HepG2 (cell line): Measurements from ENCODE around the gene NINL. TPM values are rescaled to one million over a fixed set of nuclear protein-coding genes. Genes with fewer than 3 reads are reported as not detected.

Source experiments
- KLF13 ChIP-seq: sonication (generic); formaldehyde crosslinking; IDR thresholded peaks from 2 replicates; pipeline ENCODE4 v1.4.0; 2020; ENCODE audit warnings: mild to moderate bottlenecking, missing genetic modification reagents
- MTA3 ChIP-seq: sonication (generic); formaldehyde crosslinking; IDR thresholded peaks from 2 replicates; pipeline ENCODE4 v1.4.0; 2020; ENCODE audit warnings: missing genetic modification reagents
- MTERF4 ChIP-seq: sonication (generic); formaldehyde crosslinking; IDR thresholded peaks from 2 replicates; pipeline ENCODE4 v1.8.0; 2023; ENCODE audit warnings: mild to moderate bottlenecking, missing genetic modification reagents
- NFE2 ChIP-seq: sonication (generic); formaldehyde crosslinking; IDR thresholded peaks from 2 replicates; pipeline ENCODE4 v1.4.0; 2020; ENCODE audit warnings: missing genetic modification reagents
- POLR2AphosphoS5 ChIP-seq: IDR thresholded peaks from 2 replicates; pipeline ENCODE4 v1.6.1; 2012; ENCODE audit warnings: low read depth, low read length
- TAF15 ChIP-seq: fragments of 200-400 bp; formaldehyde crosslinking; IDR thresholded peaks from one replicate; pipeline ENCODE4 v1.6.1; 2018; ENCODE audit warnings: mild to moderate bottlenecking, low read depth, low read length; ENCODE audit not compliant: poor library complexity, severe bottlenecking
- TMF1 ChIP-seq: sonication (generic); formaldehyde crosslinking; IDR thresholded peaks from 2 replicates; pipeline ENCODE4 v1.8.1; 2022; ENCODE audit warnings: low read depth, missing genetic modification reagents
- ZBTB44 ChIP-seq: sonication (generic); formaldehyde crosslinking; IDR thresholded peaks from 2 replicates; pipeline ENCODE4 v1.4.0; 2020; ENCODE audit warnings: missing genetic modification reagents
- ZFP36L1 ChIP-seq: sonication (generic); formaldehyde crosslinking; IDR thresholded peaks from 2 replicates; pipeline ENCODE4 v1.8.0; 2022; ENCODE audit warnings: mild to moderate bottlenecking, missing genetic modification reagents, moderate library complexity
- ZNF501 ChIP-seq: sonication (generic); formaldehyde crosslinking; IDR thresholded peaks from 2 replicates; pipeline ENCODE4 v1.5.1; 2020; ENCODE audit warnings: mild to moderate bottlenecking, moderate library complexity, missing genetic modification reagents
- ZNF552 ChIP-seq: sonication (generic); formaldehyde crosslinking; IDR thresholded peaks from 2 replicates; pipeline ENCODE4 v1.9.0; 2022; ENCODE audit warnings: missing genetic modification reagents, mild to moderate bottlenecking, borderline replicate concordance
- ZNF589 ChIP-seq: sonication (generic); formaldehyde crosslinking; conservative IDR thresholded peaks from 2 replicates; pipeline ENCODE4 v1.8.0; 2022; ENCODE audit warnings: mild to moderate bottlenecking, moderate library complexity, missing genetic modification reagents
- polyA plus RNA-seq, 8 experiments: library from polyadenylated mRNA; depleted of rRNA in 3 of 8; stranded (reverse) in 7 of 8; unstranded in 1 of 8; fragments of >200 nt; fragmentation: Illumina TruSeq in 4 of 8; extraction: Trizol in 4 of 8; gene quantifications; 2 replicates each; pipeline versions ENCODE4 v1.2.1 to v1.2.3, GENCODE V29; 2011 to 2016; ENCODE audit warnings: low read depth in 4 of 8, missing spikeins in 1 of 8, mixed read lengths in 1 of 8; ENCODE audit not compliant: insufficient read depth in 1 of 8
- total RNA-seq, 5 experiments: library from RNA; depleted of rRNA; stranded (reverse); fragments of >200 nt; fragmentation: Illumina TruSeq; extraction: Trizol; gene quantifications; 2 replicates each; pipeline ENCODE4 v1.2.3, GENCODE V29; 2016; ENCODE audit warnings: low read depth in 1 of 5
- TF ChIP-seq, protein P1 (sequence below): sonication (generic); formaldehyde crosslinking; IDR thresholded peaks from 2 replicates; pipeline ENCODE4 v1.8.0; 2022; ENCODE audit warnings: low read depth, missing genetic modification reagents
- TF ChIP-seq, protein P2 (sequence below): sonication (generic); formaldehyde crosslinking; IDR thresholded peaks from 2 replicates; pipeline ENCODE4 v1.4.0; 2020; ENCODE audit warnings: missing genetic modification reagents
- TF ChIP-seq, protein P3 (sequence below): sonication (generic); formaldehyde crosslinking; IDR thresholded peaks from 2 replicates; pipeline ENCODE4 v1.5.1; 2020; ENCODE audit warnings: missing genetic modification reagents, mild to moderate bottlenecking, borderline replicate concordance
- TF ChIP-seq, protein P4 (sequence below): sonication (generic); formaldehyde crosslinking; IDR thresholded peaks from 2 replicates; pipeline ENCODE4 v1.5.0; 2020; ENCODE audit warnings: mild to moderate bottlenecking, missing genetic modification reagents
- TF ChIP-seq, protein P5 (sequence below), 2 experiments: fragments of 450-650 bp in 1 of 2; sonication (generic) in 1 of 2; formaldehyde crosslinking; IDR thresholded peaks; 2 replicates each; pipeline versions ENCODE4 v1.5.0 to v1.8.0; 2020 to 2022; ENCODE audit warnings: mild to moderate bottlenecking in 1 of 2, missing genetic modification reagents in 1 of 2

Gene NINL
- total and polyA plus RNA-seq, 2 of the 13 experiments (the other 11 are each of a cell fraction or from before 2014, with no cell fraction given) = 32.3 to 34.3 TPM

DNA sequence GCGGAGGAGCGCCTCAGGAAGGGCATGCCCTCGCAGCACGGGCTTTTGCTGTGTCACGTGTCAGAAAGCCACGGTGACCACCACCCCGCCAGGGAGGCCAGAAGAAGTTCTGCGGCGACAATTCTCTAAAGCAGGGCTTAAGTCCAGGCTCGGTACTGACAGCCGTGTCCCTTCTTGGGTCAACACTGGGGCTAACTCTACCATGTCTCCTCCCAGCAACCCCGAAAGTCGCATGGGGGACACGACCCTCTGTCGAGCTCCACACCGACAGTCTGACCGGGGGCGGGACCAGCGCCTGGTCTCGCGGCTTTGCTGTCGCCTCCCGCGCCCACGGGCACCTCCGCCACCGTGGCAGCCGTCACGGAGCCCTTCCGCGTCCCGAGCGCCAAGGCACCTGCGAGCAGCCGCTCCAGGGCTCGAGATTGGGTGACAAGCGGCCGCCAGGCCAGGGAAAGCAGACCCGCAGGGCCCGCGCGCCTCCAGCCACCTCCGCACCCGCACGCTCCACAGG, 37.9 kb upstream of the NINL start (continued):
- TF ChIP-seq ZNF589 (CRISPR knock-in tag) (no peak), ZNF552 (CRISPR knock-in tag) (peak; percentile 86; the same call in 1 of the 2 replicates), TMF1 (peak; percentile 77; the same call in 1 of the 2 replicates), ZFP36L1 (no peak), MTERF4 (CRISPR knock-in tag) (no peak), ZBTB44 (CRISPR knock-in tag) (no peak; the same call in 1 of the 2 replicates), NFE2 (CRISPR knock-in tag) (peak; percentile 62; the same call in 1 of the 2 replicates), POLR2AphosphoS5 (peak; percentile 11; the same call in 1 of the 2 replicates), ZNF501 (CRISPR knock-in tag) (no peak; the same call in 1 of the 2 replicates), KLF13 (CRISPR knock-in tag) (peak; percentile 67; the same call in 1 of the 2 replicates), TAF15 (no peak), MTA3 (CRISPR knock-in tag) (no peak)
- TF ChIP-seq, protein P1, sequence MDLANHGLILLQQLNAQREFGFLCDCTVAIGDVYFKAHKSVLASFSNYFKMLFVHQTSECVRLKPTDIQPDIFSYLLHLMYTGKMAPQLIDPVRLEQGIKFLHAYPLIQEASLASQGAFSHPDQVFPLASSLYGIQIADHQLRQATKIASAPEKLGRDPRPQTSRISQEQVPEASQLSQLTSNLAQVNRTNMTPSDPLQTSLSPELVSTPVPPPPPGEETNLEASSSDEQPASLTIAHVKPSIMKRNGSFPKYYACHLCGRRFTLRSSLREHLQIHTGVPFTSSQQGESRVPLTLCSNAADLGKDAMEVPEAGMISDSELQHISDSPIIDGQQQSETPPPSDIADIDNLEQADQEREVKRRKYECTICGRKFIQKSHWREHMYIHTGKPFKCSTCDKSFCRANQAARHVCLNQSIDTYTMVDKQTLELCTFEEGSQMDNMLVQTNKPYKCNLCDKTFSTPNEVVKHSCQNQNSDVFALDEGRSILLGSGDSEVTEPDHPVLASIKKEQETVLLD = no peak
- TF ChIP-seq, protein P2, sequence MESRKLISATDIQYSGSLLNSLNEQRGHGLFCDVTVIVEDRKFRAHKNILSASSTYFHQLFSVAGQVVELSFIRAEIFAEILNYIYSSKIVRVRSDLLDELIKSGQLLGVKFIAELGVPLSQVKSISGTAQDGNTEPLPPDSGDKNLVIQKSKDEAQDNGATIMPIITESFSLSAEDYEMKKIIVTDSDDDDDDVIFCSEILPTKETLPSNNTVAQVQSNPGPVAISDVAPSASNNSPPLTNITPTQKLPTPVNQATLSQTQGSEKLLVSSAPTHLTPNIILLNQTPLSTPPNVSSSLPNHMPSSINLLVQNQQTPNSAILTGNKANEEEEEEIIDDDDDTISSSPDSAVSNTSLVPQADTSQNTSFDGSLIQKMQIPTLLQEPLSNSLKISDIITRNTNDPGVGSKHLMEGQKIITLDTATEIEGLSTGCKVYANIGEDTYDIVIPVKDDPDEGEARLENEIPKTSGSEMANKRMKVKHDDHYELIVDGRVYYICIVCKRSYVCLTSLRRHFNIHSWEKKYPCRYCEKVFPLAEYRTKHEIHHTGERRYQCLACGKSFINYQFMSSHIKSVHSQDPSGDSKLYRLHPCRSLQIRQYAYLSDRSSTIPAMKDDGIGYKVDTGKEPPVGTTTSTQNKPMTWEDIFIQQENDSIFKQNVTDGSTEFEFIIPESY (CRISPR knock-in tag) = no peak
- TF ChIP-seq, protein P3, sequence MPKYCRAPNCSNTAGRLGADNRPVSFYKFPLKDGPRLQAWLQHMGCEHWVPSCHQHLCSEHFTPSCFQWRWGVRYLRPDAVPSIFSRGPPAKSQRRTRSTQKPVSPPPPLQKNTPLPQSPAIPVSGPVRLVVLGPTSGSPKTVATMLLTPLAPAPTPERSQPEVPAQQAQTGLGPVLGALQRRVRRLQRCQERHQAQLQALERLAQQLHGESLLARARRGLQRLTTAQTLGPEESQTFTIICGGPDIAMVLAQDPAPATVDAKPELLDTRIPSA = no peak; the same call in 1 of the 2 replicates
- TF ChIP-seq, protein P4, sequence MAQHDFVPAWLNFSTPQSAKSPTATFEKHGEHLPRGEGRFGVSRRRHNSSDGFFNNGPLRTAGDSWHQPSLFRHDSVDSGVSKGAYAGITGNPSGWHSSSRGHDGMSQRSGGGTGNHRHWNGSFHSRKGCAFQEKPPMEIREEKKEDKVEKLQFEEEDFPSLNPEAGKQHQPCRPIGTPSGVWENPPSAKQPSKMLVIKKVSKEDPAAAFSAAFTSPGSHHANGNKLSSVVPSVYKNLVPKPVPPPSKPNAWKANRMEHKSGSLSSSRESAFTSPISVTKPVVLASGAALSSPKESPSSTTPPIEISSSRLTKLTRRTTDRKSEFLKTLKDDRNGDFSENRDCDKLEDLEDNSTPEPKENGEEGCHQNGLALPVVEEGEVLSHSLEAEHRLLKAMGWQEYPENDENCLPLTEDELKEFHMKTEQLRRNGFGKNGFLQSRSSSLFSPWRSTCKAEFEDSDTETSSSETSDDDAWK (CRISPR knock-in tag) = no peak
- TF ChIP-seq, protein P5, sequence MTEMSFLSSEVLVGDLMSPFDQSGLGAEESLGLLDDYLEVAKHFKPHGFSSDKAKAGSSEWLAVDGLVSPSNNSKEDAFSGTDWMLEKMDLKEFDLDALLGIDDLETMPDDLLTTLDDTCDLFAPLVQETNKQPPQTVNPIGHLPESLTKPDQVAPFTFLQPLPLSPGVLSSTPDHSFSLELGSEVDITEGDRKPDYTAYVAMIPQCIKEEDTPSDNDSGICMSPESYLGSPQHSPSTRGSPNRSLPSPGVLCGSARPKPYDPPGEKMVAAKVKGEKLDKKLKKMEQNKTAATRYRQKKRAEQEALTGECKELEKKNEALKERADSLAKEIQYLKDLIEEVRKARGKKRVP (CRISPR knock-in tag; IDR thresholded peaks at IDR 0.05) = 0 out of 4 replicates have a peak, but pooled peaks of 1 of the 2 experiments have one; percentile 19
